ENCODE measurements around the gene MACROD2.

DNA sequence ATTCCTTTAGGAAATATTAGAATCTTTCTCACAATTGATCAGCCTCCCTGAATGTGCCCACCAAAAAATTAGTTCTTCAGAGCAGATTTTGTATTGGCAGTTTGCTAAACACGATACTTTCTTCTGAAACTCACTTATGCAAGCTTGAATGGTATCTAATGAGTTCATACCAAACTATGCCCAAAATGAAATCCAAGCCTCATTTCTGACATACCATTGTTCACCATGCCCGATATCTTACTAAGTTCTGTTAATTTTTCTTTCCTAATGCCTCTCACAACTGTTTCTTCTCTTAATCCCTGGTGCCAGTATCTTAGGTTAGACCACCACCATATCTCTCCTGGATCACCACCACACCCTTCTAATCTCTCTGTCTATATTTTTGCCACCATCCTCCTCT lies 1822.0 kb downstream of the MACROD2 start:
- no peak for TF ChIP-seq CTCF (IDR thresholded peaks at IDR 0.05)
- TF ChIP-seq EZH2 (IDR thresholded peaks at IDR 0.05; ENCODE audit: borderline replicate concordance, insufficient read depth, low read depth, low read length, poor library complexity, severe bottlenecking): no peak
